Heart right ventricle (tissue), 16 donors: ENCODE data around the gene FHIT. TPM values are rescaled to one million over a fixed set of nuclear protein-coding genes. Genes with fewer than 3 reads are reported as not detected.

Experiments used
- ATAC-seq, 8 donors: fragments of 200-7000 bp; cut with Tn5 transposase; one replicate each; pipeline ENCODE4 v1.9.1; 2020; ENCODE audit warnings: mild to moderate bottlenecking in 8 of 8, moderate library complexity in 8 of 8, moderate number of reproducible peaks in 1 of 8
- DNase-seq, 2 donors: peaks; one replicate each; pipeline ENCODE4 v3.0.0-alpha.2; 2020
- H3K27ac ChIP-seq, 10 donors: fragments of 200-600 bp; sonication (generic) in 2 of 10; one replicate each; pipeline versions ENCODE4 v1.5.0 to v1.8.0; 2020 to 2022; ENCODE audit warnings: mild to moderate bottlenecking in 3 of 10
- H3K27me3 ChIP-seq, 7 donors: fragments of 200-600 bp; one replicate each; pipeline ENCODE4 v1.8.0; 2021 to 2022; ENCODE audit warnings: mild to moderate bottlenecking in 2 of 7
- H3K36me3 ChIP-seq, 9 donors: fragments of 200-600 bp; sonication (generic) in 1 of 9; one replicate each; pipeline versions ENCODE4 v1.5.0 to v1.8.0; 2020 to 2022; ENCODE audit warnings: mild to moderate bottlenecking in 2 of 9
- H3K4me1 ChIP-seq, 9 donors: fragments of 200-600 bp; sonication (generic) in 1 of 9; one replicate each; pipeline versions ENCODE4 v1.5.0 to v1.8.0; 2020 to 2022; ENCODE audit warnings: mild to moderate bottlenecking in 4 of 9
- H3K4me3 ChIP-seq, 10 donors: fragments of 200-600 bp; sonication (generic) in 2 of 10; one replicate each; pipeline versions ENCODE4 v1.5.0 to v1.8.0; 2020 to 2022; ENCODE audit warnings: mild to moderate bottlenecking in 7 of 10, moderate library complexity in 2 of 10
- H3K9me3 ChIP-seq, 11 donors: fragments of 200-600 bp in 10 of 11; sonication (generic) in 2 of 11; one replicate each; pipeline versions ENCODE4 v1.5.0 to v1.8.0; 2013 to 2022; ENCODE audit warnings: mild to moderate bottlenecking in 2 of 11, control low read depth in 1 of 11, moderate library complexity in 1 of 11
- WGBS, 2 donors: extraction: QIAGEN DNeasy Blood & Tissue Kit; methylation state at CpG; one replicate each; pipeline ENCODE4 v1.1.7; 2013; ENCODE audit warnings: inconsistent platforms in 1 of 2; 5-methylcytosine and 5-hydroxymethylcytosine counted together
- intact Hi-C, 10 donors: fragments of 100-400 bp; cut with DNase I; formaldehyde crosslinking; loops; one replicate each; pipeline versions ENCODE4 v1.11.1 to v1.14.2; 2022
- polyA plus RNA-seq, 2 donors: library from polyadenylated mRNA; stranded (reverse); fragments of 200-250 nt; gene quantifications; one replicate each; pipeline ENCODE4 v1.2.3, GENCODE V29; 2013
- total RNA-seq, 10 donors: library from RNA; stranded (reverse); fragmentation: NEBNext Ultra II Directional in 3 of 10; extraction: Animal tissue kit (Norgen Biotek cat#: 25700) in 3 of 10; gene quantifications; one replicate each; pipeline versions ENCODE4 v1.2.1 to v1.2.4, GENCODE V29; 2021 to 2023
- TF ChIP-seq, protein P1 (sequence below), 9 donors: fragments of 200-600 bp; sonication (generic) in 2 of 9; IDR thresholded peaks; one replicate each; pipeline versions ENCODE4 v1.5.0 to v1.8.0; 2021 to 2022; ENCODE audit warnings: antibody characterized with exemption in 9 of 9, mild to moderate bottlenecking in 5 of 9, moderate library complexity in 1 of 9
- donor health status: Arrhythmogenic right ventricular cardiomyopathy.
- donor health status: ischemic (EF 13 %, LVEDD 7.1; RV severe dilation, severe dysfunction).
- donor health status: healthy with polysubstance abuse.
- donor health status: DM: no; HTN: yes; CAD: no.
- donor health status: DM: no; HTN: no; CAD: no.
- donor health status: ischemic (EF 25% LVEDD 6.9; RV normal size, moderate dysfunction).
- donor health status: ischemic (EF 25% LVEDD 5.7; RV mildly dilated, moderate dysfunction).
- donor health status: healthy.
- donor health status: DM: yes; HTN: yes; CAD: no.
- donor health status: Ischemic cardiomyopathy.
- donor health status: ischemic (EF 35%, LVEDD 5.7; RV mildly dilated, moderate dysfunction).
- donor health status: nonischemic (EF 11% LVEDD 7.7; RV severe dilation, severe dysfunction).
- donor health status: DM: yes; HTN: yes; CAD: no.
- donor health status: PGD.
- donor health status: ischemic (EF 29% LVEDD 5.4; RV normal size, mild dysfunction).
- donor health status: nonischemic (EF 23%, LVEDD 6.1; RV moderate dilation, normal function).

The FHIT gene
- total and polyA plus RNA-seq, 12 donors, result 4.7 to 25.5 (median 18.3) TPM

DNA sequence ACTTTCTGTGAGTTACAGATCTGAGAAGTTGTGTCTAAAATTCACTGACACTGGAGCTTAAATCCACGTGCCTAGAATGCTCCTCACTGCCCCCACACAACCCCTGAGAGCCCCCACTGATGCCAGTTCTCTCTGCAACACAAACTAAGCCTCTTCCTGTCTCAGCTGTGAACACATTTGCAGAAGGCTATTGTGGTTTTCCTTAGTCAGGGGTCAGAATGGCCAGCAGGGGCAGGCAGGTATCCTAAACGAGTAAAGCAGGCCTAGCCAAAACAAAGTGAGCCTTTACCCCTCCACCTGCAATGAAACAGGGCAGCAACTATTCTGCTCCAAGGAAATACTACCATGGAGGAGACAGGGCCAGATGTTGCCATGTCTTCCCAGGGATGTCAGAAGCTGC, 78.6 kb downstream of the FHIT start:
- TF ChIP-seq, protein P1, sequence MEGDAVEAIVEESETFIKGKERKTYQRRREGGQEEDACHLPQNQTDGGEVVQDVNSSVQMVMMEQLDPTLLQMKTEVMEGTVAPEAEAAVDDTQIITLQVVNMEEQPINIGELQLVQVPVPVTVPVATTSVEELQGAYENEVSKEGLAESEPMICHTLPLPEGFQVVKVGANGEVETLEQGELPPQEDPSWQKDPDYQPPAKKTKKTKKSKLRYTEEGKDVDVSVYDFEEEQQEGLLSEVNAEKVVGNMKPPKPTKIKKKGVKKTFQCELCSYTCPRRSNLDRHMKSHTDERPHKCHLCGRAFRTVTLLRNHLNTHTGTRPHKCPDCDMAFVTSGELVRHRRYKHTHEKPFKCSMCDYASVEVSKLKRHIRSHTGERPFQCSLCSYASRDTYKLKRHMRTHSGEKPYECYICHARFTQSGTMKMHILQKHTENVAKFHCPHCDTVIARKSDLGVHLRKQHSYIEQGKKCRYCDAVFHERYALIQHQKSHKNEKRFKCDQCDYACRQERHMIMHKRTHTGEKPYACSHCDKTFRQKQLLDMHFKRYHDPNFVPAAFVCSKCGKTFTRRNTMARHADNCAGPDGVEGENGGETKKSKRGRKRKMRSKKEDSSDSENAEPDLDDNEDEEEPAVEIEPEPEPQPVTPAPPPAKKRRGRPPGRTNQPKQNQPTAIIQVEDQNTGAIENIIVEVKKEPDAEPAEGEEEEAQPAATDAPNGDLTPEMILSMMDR (IDR thresholded peaks at IDR 0.05), result peak in 2 of 9 donors; percentile 6 to 13
- peaks cover 0 to 13% (median 0%) of the 10 kb centered on the region in 9 donors for H3K4me1 ChIP-seq
- WGBS, 2 donors, result 19 to 29% methylated on average over 2 of the region's 2 CpGs
- ATAC-seq, result no peak
- DNase-seq, result no peak
- no peaks in the 10 kb centered on the region for H3K9me3 ChIP-seq
- intact Hi-C loops, result no loop called here
- H3K27ac ChIP-seq, result no peak overlapping the region
- H3K27me3 ChIP-seq, result no peaks in the 10 kb centered on the region
- no peaks in the 10 kb centered on the region for H3K36me3 ChIP-seq
- H3K4me3 ChIP-seq, result no peak overlapping the region

DNA sequence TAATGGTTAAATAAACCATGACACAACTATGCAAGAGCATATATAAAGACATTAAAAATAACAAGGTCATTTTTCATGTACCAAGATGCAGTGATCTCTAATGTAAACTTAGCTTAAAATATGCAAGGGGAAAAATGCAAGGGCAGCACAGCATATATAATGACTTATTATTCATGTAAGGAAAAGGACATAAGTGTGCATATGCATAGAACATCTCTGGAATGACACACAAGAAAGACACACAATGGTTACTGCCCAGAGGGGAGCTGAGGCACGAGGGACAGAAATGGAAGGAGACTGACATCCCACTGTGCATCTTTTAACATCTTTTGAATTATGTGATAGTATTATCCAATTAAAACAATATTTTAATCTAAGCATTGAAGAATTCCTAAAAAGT, 79.0 kb downstream of the FHIT start:
- WGBS, 2 donors, result 89 to 100% methylated on average over 1 of the region's 1 CpG
- no peaks in the 10 kb centered on the region for H3K27me3 ChIP-seq
- DNase-seq, result no peak
- TF ChIP-seq, protein P1 (IDR thresholded peaks at IDR 0.05), result no peak
- H3K9me3 ChIP-seq, result no peaks in the 10 kb centered on the region
- H3K36me3 ChIP-seq, result no peaks in the 10 kb centered on the region
- no peak overlapping the region for H3K27ac ChIP-seq
- peaks cover 0 to 13% (median 0%) of the 10 kb centered on the region in 9 donors for H3K4me1 ChIP-seq
- ATAC-seq, result no peak
- no peak overlapping the region for H3K4me3 ChIP-seq
- intact Hi-C loops, result no loop called here

DNA sequence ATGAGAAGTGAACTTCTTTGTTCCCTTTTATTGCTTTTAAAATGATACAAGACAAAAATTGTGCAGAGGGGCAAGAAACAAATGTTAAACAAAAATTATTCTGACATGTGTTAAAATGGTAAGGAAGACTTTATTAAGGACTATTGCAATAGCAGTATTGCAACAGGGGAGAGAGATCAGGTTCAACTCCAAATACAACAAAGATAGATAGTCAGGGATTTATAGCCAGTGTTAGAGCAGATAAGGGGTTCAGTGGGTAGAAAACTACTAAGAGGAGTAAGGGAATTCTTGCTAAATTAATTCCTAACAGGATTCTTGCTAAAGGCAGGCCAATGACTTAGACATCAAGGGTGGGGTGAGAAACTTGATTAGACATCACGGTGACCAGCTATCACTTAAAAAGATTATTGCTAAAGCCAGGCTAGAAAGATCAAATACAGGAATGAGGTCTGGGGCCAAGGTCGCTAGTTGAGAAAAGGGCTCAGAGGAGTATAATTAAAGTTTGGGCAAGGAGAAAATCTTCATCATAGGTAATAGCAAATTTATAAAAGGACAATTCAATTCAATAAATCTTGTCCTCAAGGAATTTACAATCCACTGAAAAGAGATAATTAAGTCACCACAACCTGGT, 81.5 kb downstream of the FHIT start:
- Histone ChIP-seq H3K4me1 (peaks cover 0 to 13% (median 0%) of the 10 kb centered on the region in 9 donors), H3K4me3 (no peak overlapping the region), H3K27me3 (no peaks in the 10 kb centered on the region), H3K27ac (no peak overlapping the region), H3K36me3 (peaks cover 0 to 7% (median 0%) of the 10 kb centered on the region in 9 donors), H3K9me3 (peaks cover 0 to 10% (median 0%) of the 10 kb centered on the region in 11 donors)
- DNase-seq (no peak), ATAC-seq (no peak)
- 84 to 89% methylated on average over 2 of the region's 2 CpGs for WGBS, 2 donors
- TF ChIP-seq, protein P1 (IDR thresholded peaks at IDR 0.05), result no peak
- intact Hi-C loops, result loop anchor here in 1 of 10 donors (10.0 kb wide), 1 partner anchor 65 kb away; no protein-coding TSS in a partner anchor

DNA sequence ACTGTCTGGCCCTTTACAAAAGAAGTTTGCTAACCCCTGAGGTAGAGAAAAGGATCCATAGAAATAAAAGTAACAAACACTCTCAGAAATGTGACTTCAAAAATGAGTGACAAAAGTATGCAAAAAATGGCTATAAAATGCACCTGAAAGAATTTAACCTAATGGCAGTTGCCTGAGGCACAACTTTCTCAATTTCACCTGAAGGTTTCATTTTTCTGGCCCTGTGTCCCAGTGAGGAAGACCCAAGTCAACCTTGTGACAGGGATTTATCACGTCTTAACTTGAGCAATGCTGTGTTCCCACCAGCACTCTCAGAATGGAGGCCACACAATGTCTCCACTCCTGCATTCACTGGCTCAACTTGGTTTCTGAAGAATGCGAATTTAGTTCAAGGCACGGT, 83.0 kb downstream of the FHIT start:
- no peak for DNase-seq
- 89 to 94% methylated on average over 3 of the region's 3 CpGs for WGBS, 2 donors
- peaks cover 0 to 9% (median 0%) of the 10 kb centered on the region in 9 donors for H3K36me3 ChIP-seq
- H3K27ac ChIP-seq, result no peak overlapping the region
- H3K4me3 ChIP-seq, result no peak overlapping the region
- peaks cover 0 to 7% (median 0%) of the 10 kb centered on the region in 9 donors for H3K4me1 ChIP-seq
- peaks cover 0 to 11% (median 0%) of the 10 kb centered on the region in 11 donors for H3K9me3 ChIP-seq
- H3K27me3 ChIP-seq, result no peaks in the 10 kb centered on the region
- TF ChIP-seq, protein P1 (IDR thresholded peaks at IDR 0.05), result no peak
- ATAC-seq, result no peak
- intact Hi-C loops, result loop anchor here in 1 of 10 donors (10.0 kb wide), 1 partner anchor 63 kb away; no protein-coding TSS in a partner anchor
